Measurements from ENCODE around the gene HAGHL.

HAGHL gene

DNA sequence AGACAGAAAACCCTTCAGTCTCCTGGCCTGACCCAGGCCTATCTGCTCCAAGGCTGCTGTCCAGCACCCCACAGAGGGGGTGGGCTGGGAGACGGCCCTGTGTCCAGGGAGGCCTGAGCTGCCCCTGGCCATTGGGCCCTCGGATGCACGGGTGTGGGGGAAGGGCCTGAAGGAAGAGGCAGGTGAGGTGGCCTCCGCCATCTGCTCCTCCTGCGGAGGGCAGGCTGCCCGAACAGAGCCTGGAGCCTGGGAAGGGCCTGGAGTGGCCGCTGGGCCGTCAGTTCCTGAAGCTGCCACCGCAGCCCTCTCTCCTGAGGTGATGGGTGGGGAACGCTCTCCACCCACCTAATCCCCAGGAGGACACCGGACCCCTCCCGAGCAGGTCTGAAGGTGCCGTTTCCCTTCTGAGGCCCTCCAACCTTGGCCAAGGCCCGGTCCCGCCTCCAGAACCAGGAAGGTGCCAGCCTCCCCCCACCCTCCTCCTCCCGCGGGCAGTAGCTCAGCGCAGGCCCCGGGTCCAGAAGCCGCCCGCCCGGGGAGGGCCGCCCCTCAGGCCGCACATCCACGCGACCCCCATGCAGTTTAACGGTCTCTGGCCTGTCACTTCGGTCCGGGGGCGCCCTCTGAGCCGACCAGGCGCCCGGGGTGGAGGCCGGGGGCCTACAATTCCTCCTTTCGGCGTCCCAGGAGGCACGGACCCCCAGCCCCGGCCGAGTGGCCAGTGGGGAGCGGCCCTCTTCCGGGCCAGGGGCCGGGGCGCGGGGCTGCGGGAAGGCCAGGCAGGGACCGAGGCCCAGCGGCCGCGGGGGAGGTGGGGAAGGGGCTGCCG lies 22.1 kb upstream of the HAGHL start:
- no peak for TF ChIP-seq CSDC2 (CRISPR knock-in tag; IDR thresholded peaks at IDR 0.05)
- no peak for TF ChIP-seq ZFP30 (CRISPR knock-in tag; IDR thresholded peaks at IDR 0.05)
- TF ChIP-seq ZNF70 (CRISPR knock-in tag; IDR thresholded peaks at IDR 0.05): no peak
- no peak for TF ChIP-seq TOX (CRISPR knock-in tag; IDR thresholded peaks at IDR 0.05; ENCODE audit: borderline replicate concordance)
- TF ChIP-seq RARB (CRISPR knock-in tag; IDR thresholded peaks at IDR 0.05): no peak
- no peak for TF ChIP-seq BACH2 (CRISPR knock-in tag; IDR thresholded peaks at IDR 0.05; ENCODE audit: borderline replicate concordance)
- no peak for TF ChIP-seq ESRRG (CRISPR knock-in tag; IDR thresholded peaks at IDR 0.05)
- no peak for TF ChIP-seq ZNF565 (CRISPR knock-in tag; conservative IDR thresholded peaks at IDR 0.05; ENCODE audit: low read depth)
- peak; percentile 38 for ATAC-seq

DNA sequence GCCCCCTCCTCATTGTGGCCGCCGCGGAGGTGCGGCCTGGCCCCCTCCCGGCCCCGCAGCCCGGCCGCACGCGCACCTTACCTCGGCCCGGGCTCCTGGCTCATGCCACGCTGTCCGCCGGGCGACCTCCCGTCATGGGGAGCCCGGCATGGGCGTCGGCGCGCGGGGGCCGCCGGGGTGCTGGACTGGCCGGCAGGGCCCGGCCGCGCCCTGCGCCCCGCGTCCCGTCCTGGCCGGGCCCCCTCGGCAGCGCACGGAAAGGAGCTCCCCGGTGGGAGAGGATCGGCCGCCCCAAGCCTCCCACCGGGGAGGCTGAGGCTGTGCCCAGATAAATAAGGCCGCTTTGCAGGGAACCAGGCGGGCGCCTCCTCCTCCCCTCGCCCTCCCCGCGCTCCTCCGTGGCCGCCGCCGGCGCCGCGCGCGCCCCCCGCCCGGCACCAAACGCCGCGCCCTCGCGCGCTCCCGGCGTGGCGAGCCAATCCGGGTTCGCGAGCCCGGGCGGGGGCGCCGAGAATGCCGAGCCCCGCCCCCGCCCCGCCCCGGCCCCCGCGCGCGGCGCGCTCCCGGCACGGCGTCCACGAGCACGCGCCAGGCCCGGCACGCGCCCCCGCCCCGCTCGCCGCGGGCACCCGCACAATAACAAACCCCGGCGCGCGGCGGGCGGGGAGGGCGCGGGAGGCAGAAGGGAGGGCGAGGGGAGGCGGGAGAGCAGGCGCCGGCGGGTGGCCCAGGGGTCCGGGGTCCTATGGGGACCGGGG lies 21.3 kb upstream of the HAGHL start, which contains the start of gene FBXL16:
FBXL16 (minus strand) TSS at position 371 of the 758 bp plus-strand sequence. CDS start 8,396 bp downstream, outside the sequence.
- TF ChIP-seq SNAI2 (CRISPR knock-in tag; IDR thresholded peaks at IDR 0.05) (peak; percentile 31; the same call in 1 of the 2 replicates), GLIS3 (CRISPR knock-in tag; IDR thresholded peaks at IDR 0.05) (no peak), ZNF565 (CRISPR knock-in tag; conservative IDR thresholded peaks at IDR 0.05; ENCODE audit: low read depth) (no peak), ZC3H10 (CRISPR knock-in tag; IDR thresholded peaks at IDR 0.05) (no peak), CSDC2 (CRISPR knock-in tag; IDR thresholded peaks at IDR 0.05) (0 out of 2 replicates have a peak, but pooled peaks have one; percentile 33), ZNF8 (CRISPR knock-in tag; IDR thresholded peaks at IDR 0.05) (no peak), ARNTL (CRISPR knock-in tag; IDR thresholded peaks at IDR 0.05; ENCODE audit: borderline replicate concordance, low read depth) (no peak), PPARA (CRISPR knock-in tag; IDR thresholded peaks at IDR 0.05; ENCODE audit: borderline replicate concordance) (no peak), ESRRG (CRISPR knock-in tag; IDR thresholded peaks at IDR 0.05) (no peak), OSR1 (CRISPR knock-in tag; IDR thresholded peaks at IDR 0.05) (no peak)
- TF ChIP-seq, protein P1, sequence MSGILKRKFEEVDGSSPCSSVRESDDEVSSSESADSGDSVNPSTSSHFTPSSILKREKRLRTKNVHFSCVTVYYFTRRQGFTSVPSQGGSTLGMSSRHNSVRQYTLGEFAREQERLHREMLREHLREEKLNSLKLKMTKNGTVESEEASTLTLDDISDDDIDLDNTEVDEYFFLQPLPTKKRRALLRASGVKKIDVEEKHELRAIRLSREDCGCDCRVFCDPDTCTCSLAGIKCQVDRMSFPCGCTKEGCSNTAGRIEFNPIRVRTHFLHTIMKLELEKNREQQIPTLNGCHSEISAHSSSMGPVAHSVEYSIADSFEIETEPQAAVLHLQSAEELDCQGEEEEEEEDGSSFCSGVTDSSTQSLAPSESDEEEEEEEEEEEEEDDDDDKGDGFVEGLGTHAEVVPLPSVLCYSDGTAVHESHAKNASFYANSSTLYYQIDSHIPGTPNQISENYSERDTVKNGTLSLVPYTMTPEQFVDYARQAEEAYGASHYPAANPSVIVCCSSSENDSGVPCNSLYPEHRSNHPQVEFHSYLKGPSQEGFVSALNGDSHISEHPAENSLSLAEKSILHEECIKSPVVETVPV (CRISPR knock-in tag; IDR thresholded peaks at IDR 0.05): no peak
- TF ChIP-seq, protein P2, sequence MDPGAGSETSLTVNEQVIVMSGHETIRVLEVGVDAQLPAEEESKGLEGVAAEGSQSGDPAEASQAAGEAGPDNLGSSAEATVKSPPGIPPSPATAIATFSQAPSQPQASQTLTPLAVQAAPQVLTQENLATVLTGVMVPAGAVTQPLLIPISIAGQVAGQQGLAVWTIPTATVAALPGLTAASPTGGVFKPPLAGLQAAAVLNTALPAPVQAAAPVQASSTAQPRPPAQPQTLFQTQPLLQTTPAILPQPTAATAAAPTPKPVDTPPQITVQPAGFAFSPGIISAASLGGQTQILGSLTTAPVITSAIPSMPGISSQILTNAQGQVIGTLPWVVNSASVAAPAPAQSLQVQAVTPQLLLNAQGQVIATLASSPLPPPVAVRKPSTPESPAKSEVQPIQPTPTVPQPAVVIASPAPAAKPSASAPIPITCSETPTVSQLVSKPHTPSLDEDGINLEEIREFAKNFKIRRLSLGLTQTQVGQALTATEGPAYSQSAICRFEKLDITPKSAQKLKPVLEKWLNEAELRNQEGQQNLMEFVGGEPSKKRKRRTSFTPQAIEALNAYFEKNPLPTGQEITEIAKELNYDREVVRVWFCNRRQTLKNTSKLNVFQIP (CRISPR knock-in tag; IDR thresholded peaks at IDR 0.05; ENCODE audit: borderline replicate concordance, low read depth): no peak
- TF ChIP-seq, protein P3, sequence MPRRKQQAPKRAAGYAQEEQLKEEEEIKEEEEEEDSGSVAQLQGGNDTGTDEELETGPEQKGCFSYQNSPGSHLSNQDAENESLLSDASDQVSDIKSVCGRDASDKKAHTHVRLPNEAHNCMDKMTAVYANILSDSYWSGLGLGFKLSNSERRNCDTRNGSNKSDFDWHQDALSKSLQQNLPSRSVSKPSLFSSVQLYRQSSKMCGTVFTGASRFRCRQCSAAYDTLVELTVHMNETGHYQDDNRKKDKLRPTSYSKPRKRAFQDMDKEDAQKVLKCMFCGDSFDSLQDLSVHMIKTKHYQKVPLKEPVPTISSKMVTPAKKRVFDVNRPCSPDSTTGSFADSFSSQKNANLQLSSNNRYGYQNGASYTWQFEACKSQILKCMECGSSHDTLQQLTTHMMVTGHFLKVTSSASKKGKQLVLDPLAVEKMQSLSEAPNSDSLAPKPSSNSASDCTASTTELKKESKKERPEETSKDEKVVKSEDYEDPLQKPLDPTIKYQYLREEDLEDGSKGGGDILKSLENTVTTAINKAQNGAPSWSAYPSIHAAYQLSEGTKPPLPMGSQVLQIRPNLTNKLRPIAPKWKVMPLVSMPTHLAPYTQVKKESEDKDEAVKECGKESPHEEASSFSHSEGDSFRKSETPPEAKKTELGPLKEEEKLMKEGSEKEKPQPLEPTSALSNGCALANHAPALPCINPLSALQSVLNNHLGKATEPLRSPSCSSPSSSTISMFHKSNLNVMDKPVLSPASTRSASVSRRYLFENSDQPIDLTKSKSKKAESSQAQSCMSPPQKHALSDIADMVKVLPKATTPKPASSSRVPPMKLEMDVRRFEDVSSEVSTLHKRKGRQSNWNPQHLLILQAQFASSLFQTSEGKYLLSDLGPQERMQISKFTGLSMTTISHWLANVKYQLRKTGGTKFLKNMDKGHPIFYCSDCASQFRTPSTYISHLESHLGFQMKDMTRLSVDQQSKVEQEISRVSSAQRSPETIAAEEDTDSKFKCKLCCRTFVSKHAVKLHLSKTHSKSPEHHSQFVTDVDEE (CRISPR knock-in tag; IDR thresholded peaks at IDR 0.05): 0 out of 2 replicates have a peak, but pooled peaks have one; percentile 41
- no peak for ATAC-seq

DNA sequence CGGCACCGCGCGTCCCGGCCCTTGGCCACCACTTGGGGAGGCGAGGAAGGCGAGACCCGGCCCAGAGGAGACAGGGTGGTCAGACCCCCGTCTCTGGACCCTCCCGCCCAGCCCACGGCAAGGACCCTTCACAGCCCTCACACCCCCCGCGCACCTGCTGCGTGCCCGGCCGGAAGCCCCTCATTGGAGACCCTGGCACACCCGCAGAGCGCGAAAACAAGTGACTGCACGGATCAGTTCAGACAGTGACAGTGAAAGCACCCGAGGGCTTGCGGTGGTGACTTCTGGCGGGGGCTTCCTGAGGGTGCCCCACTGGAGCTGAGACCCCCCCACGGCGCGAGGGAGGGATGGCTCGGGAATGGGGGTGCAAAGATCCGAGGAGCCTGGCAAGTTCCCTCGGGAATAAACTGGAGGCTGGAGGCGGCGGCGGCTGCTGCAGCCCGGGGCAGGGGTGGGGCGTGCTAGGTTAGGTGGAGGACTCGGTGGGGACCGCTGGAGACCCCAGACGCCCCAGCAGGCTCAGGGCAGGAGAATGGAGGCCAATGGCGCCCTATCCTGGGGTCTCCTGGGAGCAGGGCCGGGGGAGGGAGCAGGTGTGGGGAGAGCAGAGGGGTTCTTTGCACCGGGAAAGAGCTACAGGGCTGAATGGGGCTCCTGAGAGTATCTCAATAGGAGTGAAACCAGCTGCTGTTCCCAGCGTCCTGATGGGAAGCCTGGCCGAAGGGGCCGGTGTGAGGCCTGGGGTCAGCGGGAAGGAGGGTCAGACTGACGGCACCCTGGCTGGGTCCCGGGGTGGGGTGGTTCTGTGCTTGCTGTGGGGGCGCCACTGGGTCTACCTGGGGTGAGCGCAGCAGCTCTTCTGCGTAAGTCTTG lies 20.5 kb upstream of the HAGHL start:
- ATAC-seq: no peak
- TF ChIP-seq, protein P2 (CRISPR knock-in tag; IDR thresholded peaks at IDR 0.05; ENCODE audit: borderline replicate concordance, low read depth): no peak
- TF ChIP-seq ZNF565 (CRISPR knock-in tag; conservative IDR thresholded peaks at IDR 0.05; ENCODE audit: low read depth): no peak
- no peak for TF ChIP-seq ZNF8 (CRISPR knock-in tag; IDR thresholded peaks at IDR 0.05)
- TF ChIP-seq, protein P4, sequence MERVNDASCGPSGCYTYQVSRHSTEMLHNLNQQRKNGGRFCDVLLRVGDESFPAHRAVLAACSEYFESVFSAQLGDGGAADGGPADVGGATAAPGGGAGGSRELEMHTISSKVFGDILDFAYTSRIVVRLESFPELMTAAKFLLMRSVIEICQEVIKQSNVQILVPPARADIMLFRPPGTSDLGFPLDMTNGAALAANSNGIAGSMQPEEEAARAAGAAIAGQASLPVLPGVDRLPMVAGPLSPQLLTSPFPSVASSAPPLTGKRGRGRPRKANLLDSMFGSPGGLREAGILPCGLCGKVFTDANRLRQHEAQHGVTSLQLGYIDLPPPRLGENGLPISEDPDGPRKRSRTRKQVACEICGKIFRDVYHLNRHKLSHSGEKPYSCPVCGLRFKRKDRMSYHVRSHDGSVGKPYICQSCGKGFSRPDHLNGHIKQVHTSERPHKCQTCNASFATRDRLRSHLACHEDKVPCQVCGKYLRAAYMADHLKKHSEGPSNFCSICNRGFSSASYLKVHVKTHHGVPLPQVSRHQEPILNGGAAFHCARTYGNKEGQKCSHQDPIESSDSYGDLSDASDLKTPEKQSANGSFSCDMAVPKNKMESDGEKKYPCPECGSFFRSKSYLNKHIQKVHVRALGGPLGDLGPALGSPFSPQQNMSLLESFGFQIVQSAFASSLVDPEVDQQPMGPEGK (CRISPR knock-in tag; IDR thresholded peaks at IDR 0.05; ENCODE audit: borderline replicate concordance): no peak
- no peak for TF ChIP-seq CSDC2 (CRISPR knock-in tag; IDR thresholded peaks at IDR 0.05)
- no peak for TF ChIP-seq GLIS3 (CRISPR knock-in tag; IDR thresholded peaks at IDR 0.05)
- TF ChIP-seq BACH2 (CRISPR knock-in tag; IDR thresholded peaks at IDR 0.05; ENCODE audit: borderline replicate concordance): no peak
- TF ChIP-seq TCF4 (CRISPR knock-in tag; IDR thresholded peaks at IDR 0.05; ENCODE audit: borderline replicate concordance): no peak
- no peak for TF ChIP-seq ZNF70 (CRISPR knock-in tag; IDR thresholded peaks at IDR 0.05)
- TF ChIP-seq ZC3H10 (CRISPR knock-in tag; IDR thresholded peaks at IDR 0.05): no peak
- no peak for TF ChIP-seq ZFP3 (CRISPR knock-in tag; IDR thresholded peaks at IDR 0.05)
- no peak for TF ChIP-seq SNAI2 (CRISPR knock-in tag; IDR thresholded peaks at IDR 0.05)

All from SK-N-SH treated with all-trans-retinoic acid at 6 μM for 48 hours (cell line).